Gastrocnemius medialis (tissue), 4 donors: Measurements from ENCODE around the gene NCOA3. TPM values are rescaled to one million over a fixed set of nuclear protein-coding genes. Genes with fewer than 3 reads are reported as not detected.

Experiments used
- ATAC-seq, 2 donors: fragments of 150-250 bp; one replicate each; pipeline ENCODE4 v1.9.1; 2016
- DNase-seq, 2 donors: peaks; one replicate each; pipeline ENCODE4 v3.0.0-alpha.2; 2019
- H3K27ac ChIP-seq, 4 donors: fragments of 200-600 bp; sonication (generic); 1 replicate in 1 of 4; 2 replicates in 3 of 4; pipeline ENCODE4 v1.5.1; 2016 to 2018; ENCODE audit warnings: mild to moderate bottlenecking in 2 of 4, moderate library complexity in 1 of 4
- H3K27me3 ChIP-seq, 3 donors: fragments of 200-600 bp; sonication (generic) in 2 of 3; 1 replicate in 1 of 3; 2 replicates in 2 of 3; pipeline versions ENCODE4 v1.5.1 to v1.6.0; 2016 to 2019; ENCODE audit warnings: mild to moderate bottlenecking in 1 of 3, moderate library complexity in 1 of 3
- H3K36me3 ChIP-seq, 2 donors: fragments of 200-600 bp; sonication (generic) in 1 of 2; one replicate each; pipeline ENCODE4 v1.5.1; 2017 to 2018
- H3K4me1 ChIP-seq, 2 donors: fragments of 200-600 bp; sonication (generic) in 1 of 2; one replicate each; pipeline ENCODE4 v1.5.1; 2016 to 2017; ENCODE audit warnings: mild to moderate bottlenecking in 2 of 2
- H3K4me3 ChIP-seq, 4 donors: fragments of 200-600 bp; sonication (generic) in 3 of 4; 1 replicate in 1 of 4; 2 replicates in 3 of 4; pipeline ENCODE4 v1.5.1; 2016 to 2019; ENCODE audit warnings: mild to moderate bottlenecking in 2 of 4
- H3K9me3 ChIP-seq, 3 donors: fragments of 200-600 bp; sonication (generic) in 2 of 3; 1 replicate in 1 of 3; 2 replicates in 2 of 3; pipeline ENCODE4 v1.5.1; 2016 to 2019
- POLR2A ChIP-seq, 2 donors: fragments of 450-650 bp; IDR thresholded peaks; one replicate each; pipeline ENCODE4 v1.6.1; 2017; ENCODE audit warnings: antibody characterized with exemption in 2 of 2, mild to moderate bottlenecking in 2 of 2, moderate library complexity in 2 of 2
- in situ Hi-C, 4 donors: fragments of 200-750 bp; cut with MboI; loops; one replicate each; pipeline versions ENCODE4 v1.15.0 to v1.8.0; 2017; ENCODE audit warnings: low sequenced_read_pairs in 4 of 4
- intact Hi-C: fragments of 100-400 bp; cut with DNase I; formaldehyde crosslinking; loops from one replicate; pipeline ENCODE4 v1.15.1; 2023; ENCODE audit warnings: low total_unique reads
- total RNA-seq, 4 donors: library from RNA; depleted of rRNA; stranded (reverse); fragments of >200 nt; gene quantifications; one replicate each; pipeline versions ENCODE4 v1.1.0 to v1.2.3, GENCODE V29; 2016
- TF ChIP-seq, protein P1 (sequence below), 5 experiments: fragments of 450-650 bp in 3 of 5; fragments of 200-600 bp in 2 of 5; sonication (generic) in 2 of 5; IDR thresholded peaks in 4 of 5; conservative IDR thresholded peaks in 1 of 5; 1 replicate in 4 of 5; 2 replicates in 1 of 5; pipeline ENCODE4 v1.5.1; 2016 to 2019; ENCODE audit warnings: antibody characterized with exemption in 5 of 5, mild to moderate bottlenecking in 3 of 5, moderate library complexity in 3 of 5

NCOA3 gene
- total RNA-seq, 4 donors from 2014 or later = 52.5 to 86.1 (median 70.1) TPM

- Histone ChIP-seq H3K36me3 (peaks cover 0 to 6% of the 10 kb centered on the region in 2 donors), H3K4me1 (no peaks in the 10 kb centered on the region), H3K4me3 (no peak overlapping the region), H3K9me3 (peaks cover 0 to 19% (median 11%) of the 10 kb centered on the region in 3 donors), H3K27me3 (no peaks in the 10 kb centered on the region), H3K27ac (no peak overlapping the region)
- ATAC-seq (no peak), DNase-seq (no peak)
- TF ChIP-seq, protein P1, sequence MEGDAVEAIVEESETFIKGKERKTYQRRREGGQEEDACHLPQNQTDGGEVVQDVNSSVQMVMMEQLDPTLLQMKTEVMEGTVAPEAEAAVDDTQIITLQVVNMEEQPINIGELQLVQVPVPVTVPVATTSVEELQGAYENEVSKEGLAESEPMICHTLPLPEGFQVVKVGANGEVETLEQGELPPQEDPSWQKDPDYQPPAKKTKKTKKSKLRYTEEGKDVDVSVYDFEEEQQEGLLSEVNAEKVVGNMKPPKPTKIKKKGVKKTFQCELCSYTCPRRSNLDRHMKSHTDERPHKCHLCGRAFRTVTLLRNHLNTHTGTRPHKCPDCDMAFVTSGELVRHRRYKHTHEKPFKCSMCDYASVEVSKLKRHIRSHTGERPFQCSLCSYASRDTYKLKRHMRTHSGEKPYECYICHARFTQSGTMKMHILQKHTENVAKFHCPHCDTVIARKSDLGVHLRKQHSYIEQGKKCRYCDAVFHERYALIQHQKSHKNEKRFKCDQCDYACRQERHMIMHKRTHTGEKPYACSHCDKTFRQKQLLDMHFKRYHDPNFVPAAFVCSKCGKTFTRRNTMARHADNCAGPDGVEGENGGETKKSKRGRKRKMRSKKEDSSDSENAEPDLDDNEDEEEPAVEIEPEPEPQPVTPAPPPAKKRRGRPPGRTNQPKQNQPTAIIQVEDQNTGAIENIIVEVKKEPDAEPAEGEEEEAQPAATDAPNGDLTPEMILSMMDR (IDR thresholded peaks at IDR 0.05 in 4 of 5, conservative IDR thresholded peaks at IDR 0.05 in 1 of 5) = no peak
- TF ChIP-seq POLR2A (IDR thresholded peaks at IDR 0.05) = no peak
- intact Hi-C loops = no loop called here
- in situ Hi-C loops = loop anchor here in 1 of 4 donors (10.0 kb wide), 1 partner anchor 926 kb away; no protein-coding TSS in a partner anchor
Observed at GRCh38 chr20:47688385-47689381, 187.0 kb downstream of the NCOA3 start.

- Histone ChIP-seq H3K27me3 (no peaks in the 10 kb centered on the region), H3K9me3 (peaks cover 0 to 19% (median 11%) of the 10 kb centered on the region in 3 donors), H3K4me1 (no peaks in the 10 kb centered on the region), H3K27ac (no peak overlapping the region), H3K36me3 (peaks cover 0 to 6% of the 10 kb centered on the region in 2 donors), H3K4me3 (no peak overlapping the region)
- DNase-seq (no peak), ATAC-seq (no peak)
- intact Hi-C loops (no loop called here), in situ Hi-C loops (loop anchor here in 1 of 4 donors (10.0 kb wide), 1 partner anchor 925 kb away; no protein-coding TSS in a partner anchor)
- TF ChIP-seq, protein P1 (IDR thresholded peaks at IDR 0.05 in 4 of 5, conservative IDR thresholded peaks at IDR 0.05 in 1 of 5) = no peak
- TF ChIP-seq POLR2A (IDR thresholded peaks at IDR 0.05) = no peak
Observed at GRCh38 chr20:47689731-47690130, 188.0 kb downstream of the NCOA3 start.

DNA sequence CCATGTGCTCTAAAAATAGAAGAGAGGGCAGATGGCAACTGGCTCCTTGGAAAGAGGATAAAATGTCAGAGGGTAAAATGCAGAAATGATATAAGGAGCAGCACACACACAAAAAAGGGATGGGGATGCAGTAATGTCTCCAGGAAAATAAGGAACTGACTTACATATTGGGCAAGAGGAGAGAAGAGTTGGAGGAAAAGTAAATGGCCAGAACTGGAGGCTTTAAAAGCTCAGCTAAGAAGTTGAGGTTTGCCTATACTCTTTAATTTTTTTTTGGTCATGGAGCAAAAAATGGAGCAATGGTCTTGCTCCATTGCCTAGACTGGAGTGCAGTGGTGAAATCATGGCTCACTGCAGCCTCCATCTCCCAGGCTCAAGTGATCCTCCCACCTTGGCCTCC, 189.9 kb downstream of the NCOA3 start:
- Histone ChIP-seq H3K4me1 (no peaks in the 10 kb centered on the region), H3K27ac (no peak overlapping the region), H3K9me3 (peaks cover 0 to 19% (median 11%) of the 10 kb centered on the region in 3 donors), H3K4me3 (no peak overlapping the region), H3K36me3 (peaks cover 0 to 6% of the 10 kb centered on the region in 2 donors), H3K27me3 (no peaks in the 10 kb centered on the region)
- in situ Hi-C loops = no loop called here
- DNase-seq = no peak
- ATAC-seq = no peak
- intact Hi-C loops = no loop called here
- TF ChIP-seq, protein P1 (IDR thresholded peaks at IDR 0.05 in 4 of 5, conservative IDR thresholded peaks at IDR 0.05 in 1 of 5) = no peak
- TF ChIP-seq POLR2A (IDR thresholded peaks at IDR 0.05) = no peak

DNA sequence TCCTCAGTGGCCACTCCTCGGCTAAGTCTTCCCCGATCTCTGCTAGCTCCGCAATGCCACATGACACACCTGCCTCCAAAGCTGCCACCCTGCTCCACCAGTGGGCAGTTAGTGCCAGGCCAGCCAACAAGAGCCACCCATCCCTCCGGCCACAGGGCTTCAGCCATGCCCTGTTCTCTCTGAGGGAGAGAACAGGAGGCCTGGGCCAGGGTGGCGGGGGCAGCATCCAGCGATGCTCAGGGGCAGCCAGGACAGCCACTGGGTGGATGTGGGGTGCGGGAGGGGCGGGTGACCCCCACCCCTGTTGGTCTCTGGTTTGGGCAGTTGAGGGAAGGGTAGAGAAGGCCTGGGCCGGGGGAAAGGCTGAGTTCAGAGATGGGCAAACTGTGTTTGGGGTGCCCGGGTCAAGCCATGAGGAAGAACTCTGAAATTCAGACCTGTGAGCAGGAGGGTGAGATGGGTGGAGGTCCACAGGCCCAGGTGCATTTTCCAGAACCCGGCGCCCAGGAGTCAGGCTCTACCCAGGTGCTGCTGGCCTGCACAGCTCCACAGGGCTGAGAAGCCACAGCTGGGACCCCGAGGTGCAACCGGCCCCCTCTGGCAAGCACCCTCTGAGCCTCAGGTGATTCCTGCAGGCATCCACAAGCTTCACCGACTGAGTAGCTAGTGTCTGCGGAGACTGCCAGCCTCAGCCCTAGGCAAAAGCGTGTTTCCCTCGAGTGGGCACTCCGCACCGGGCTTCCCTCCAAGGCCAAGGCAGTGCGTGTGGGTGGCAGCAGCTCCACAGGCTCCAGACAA, 192.5 kb downstream of the NCOA3 start:
- TF ChIP-seq, protein P1 (IDR thresholded peaks at IDR 0.05 in 4 of 5, conservative IDR thresholded peaks at IDR 0.05 in 1 of 5) = no peak
- no peak for TF ChIP-seq POLR2A (IDR thresholded peaks at IDR 0.05)
- in situ Hi-C loops = no loop called here
- intact Hi-C loops = no loop called here
- no peak overlapping the region for H3K4me3 ChIP-seq
- DNase-seq (no peak), ATAC-seq (no peak)
- H3K36me3 ChIP-seq = peaks cover 0 to 2% of the 10 kb centered on the region in 2 donors
- no peak overlapping the region for H3K27ac ChIP-seq
- peaks cover 0 to 19% (median 11%) of the 10 kb centered on the region in 3 donors for H3K9me3 ChIP-seq
- no peaks in the 10 kb centered on the region for H3K27me3 ChIP-seq
- no peaks in the 10 kb centered on the region for H3K4me1 ChIP-seq
